GM12872 (cell line): Measurements from ENCODE around the gene SLC25A45.

Source experiments
- TF ChIP-seq, protein P1 (sequence below): IDR thresholded peaks from 3 replicates; pipeline ENCODE4 v1.5.1; 2011; ENCODE audit warnings: low read depth, mild to moderate bottlenecking, low read length, moderate library complexity; ENCODE audit not compliant: insufficient read depth

The SLC25A45 gene

GRCh38 chr11:65362966-65363365 is 19.5 kb downstream of the SLC25A45 start:
- TF ChIP-seq, protein P1, sequence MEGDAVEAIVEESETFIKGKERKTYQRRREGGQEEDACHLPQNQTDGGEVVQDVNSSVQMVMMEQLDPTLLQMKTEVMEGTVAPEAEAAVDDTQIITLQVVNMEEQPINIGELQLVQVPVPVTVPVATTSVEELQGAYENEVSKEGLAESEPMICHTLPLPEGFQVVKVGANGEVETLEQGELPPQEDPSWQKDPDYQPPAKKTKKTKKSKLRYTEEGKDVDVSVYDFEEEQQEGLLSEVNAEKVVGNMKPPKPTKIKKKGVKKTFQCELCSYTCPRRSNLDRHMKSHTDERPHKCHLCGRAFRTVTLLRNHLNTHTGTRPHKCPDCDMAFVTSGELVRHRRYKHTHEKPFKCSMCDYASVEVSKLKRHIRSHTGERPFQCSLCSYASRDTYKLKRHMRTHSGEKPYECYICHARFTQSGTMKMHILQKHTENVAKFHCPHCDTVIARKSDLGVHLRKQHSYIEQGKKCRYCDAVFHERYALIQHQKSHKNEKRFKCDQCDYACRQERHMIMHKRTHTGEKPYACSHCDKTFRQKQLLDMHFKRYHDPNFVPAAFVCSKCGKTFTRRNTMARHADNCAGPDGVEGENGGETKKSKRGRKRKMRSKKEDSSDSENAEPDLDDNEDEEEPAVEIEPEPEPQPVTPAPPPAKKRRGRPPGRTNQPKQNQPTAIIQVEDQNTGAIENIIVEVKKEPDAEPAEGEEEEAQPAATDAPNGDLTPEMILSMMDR, result no peak

DNA sequence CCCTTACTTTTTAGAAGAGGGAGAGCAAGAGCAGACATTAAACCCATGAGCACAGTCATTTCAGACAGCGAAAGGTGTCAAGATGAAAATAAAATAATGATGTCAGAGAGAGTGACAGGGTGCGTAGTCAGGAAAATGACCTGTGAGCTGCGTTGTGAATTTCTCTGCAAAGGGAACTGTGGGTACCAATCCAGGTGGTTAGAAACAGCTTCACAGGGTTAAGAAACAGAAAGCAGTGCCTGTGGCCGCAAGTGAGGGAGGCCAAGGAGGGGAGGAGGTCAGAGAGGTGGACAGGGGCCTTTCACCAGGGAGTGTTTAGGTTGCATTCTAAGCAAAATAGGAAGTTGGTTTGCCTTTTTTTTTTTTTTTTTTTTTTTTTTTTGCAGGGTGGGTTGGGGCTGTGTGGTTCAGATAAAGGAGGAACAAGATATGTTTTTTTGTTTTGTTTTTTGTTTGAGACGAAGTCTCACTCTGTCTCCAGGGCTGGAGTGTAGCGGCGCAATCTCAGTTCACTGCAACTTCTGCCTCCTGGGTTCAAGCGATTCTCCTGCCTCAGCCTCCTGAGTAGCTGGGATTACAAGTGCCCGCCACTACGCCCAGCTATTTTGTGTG is 20.0 kb downstream of the SLC25A45 start:
- TF ChIP-seq, protein P1, result no peak

DNA sequence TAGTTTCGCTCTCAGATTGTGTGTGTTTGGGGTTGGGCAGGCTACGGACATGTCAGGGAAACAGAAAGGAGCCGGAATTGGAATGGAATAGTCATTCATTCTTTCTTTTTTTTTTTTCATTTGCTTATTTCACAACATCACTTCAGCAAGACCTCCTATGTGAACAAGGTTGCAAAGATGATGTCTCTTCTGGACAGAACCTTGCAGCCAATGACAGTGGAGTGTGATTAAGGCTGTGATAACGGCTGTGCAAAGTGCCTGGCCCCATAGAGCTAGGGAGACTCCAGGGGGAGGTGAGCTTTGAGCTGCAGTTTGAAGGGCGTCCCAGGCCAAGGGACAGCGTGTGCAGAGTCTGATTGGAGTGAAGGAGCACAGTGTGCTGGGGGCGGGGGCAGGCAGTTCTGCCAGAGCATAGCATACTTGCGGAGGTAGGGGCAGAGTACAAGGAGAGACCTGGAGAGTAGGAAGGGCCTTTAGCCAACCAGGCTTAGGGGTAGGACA is 24.5 kb downstream of the SLC25A45 start:
- TF ChIP-seq, protein P1, result no peak

DNA sequence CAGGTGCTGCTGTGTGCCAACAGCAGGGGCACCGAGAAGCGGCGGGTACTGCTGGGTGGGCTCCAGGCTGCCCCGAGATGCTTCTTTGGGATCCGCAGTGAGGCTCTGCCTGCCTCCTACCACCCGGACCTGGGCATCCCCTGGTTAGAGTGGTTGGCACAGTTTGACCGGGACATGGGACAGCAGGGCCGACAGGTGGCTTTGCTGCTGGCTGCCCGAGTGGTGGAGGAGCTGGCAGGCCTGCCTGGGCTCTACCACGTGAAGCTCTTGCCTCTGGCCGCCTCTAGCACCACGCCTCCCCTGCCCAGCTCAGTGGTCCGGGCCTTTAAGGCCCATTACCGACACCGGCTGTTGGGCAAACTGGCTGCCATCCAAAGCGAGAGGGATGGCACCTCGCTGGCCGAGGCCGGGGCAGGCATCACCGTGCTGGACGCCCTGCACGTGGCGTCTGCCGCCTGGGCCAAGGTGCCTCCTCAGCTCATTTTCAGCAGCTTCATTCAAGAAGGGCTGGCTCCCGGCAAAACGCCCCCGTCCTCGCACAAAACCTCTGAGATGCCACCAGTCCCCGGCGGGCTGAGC is 26.0 kb downstream of the SLC25A45 start:
- TF ChIP-seq, protein P1, result no peak

- TF ChIP-seq, protein P1, result no peak
Measured at GRCh38 chr11:65355776-65356393, 26.6 kb downstream of the SLC25A45 start.

- TF ChIP-seq, protein P1, result no peak
Measured at GRCh38 chr11:65355013-65355775, 27.3 kb downstream of the SLC25A45 start.
